HCT116 (cell line): ENCODE data around the gene FABP1. TPM values are rescaled to one million over a fixed set of nuclear protein-coding genes. Genes with fewer than 3 reads are reported as not detected.

Experiments
- ATAC-seq: fragments of 200-7000 bp; cut with Tn5 transposase; 2 replicates; pipeline ENCODE4 v1.9.1; 2020; ENCODE audit warnings: mild to moderate bottlenecking, moderate library complexity
- BruUV-seq: library from RNA; stranded (reverse); fragments of 400-500 nt; replicated peaks from 2 replicates; lab custom pipeline; 2021; lab: Mats Ljungman, UMichigan
- CTCF ChIA-PET: fragments of 300-600 bp; sonication (Branson Sonifier 250); formaldehyde crosslinking; loops from one replicate; lab custom pipeline; 2021; ENCODE audit warnings: antibody characterized with exemption; lab: Charles Lee
- POLR2A ChIA-PET: fragments of 300-600, 350-600 bp; sonication (Branson Sonifier 250); formaldehyde crosslinking; loops from one replicate; lab custom pipeline; 2021; ENCODE audit warnings: antibody characterized with exemption; lab: Charles Lee
- RAD21 ChIA-PET, 2 experiments: fragments of 300-600 bp; sonication (Branson Sonifier 250); formaldehyde crosslinking; loops; one replicate each; lab custom pipeline; 2023; ENCODE audit warnings: low total read pairs in 2 of 2; ENCODE audit not compliant: uncharacterized antibody in 2 of 2, unreplicated experiment in 2 of 2, low non-redundant PET in 1 of 2; lab: Charles Lee
- DNase-seq: peaks from one replicate; pipeline ENCODE4 v3.0.0-alpha.2; 2010; ENCODE audit warnings: low read depth, low spot score
- H2AFZ ChIP-seq: fragments of 200-600 bp; shearing (Covaris generic), sonication (generic); 2 replicates; pipeline ENCODE4 v1.6.1; 2017; ENCODE audit warnings: low read depth, mixed run types, mixed read lengths, antibody characterized with exemption, low read length; ENCODE audit not compliant: poor library complexity, severe bottlenecking
- H3K27ac ChIP-seq: 2 replicates; pipeline ENCODE4 v1.5.1; 2012; ENCODE audit warnings: low read depth, low read length
- H3K27me3 ChIP-seq: fragments of 200-600 bp; sonication (generic); 2 replicates; pipeline ENCODE4 v1.6.1; 2016; ENCODE audit warnings: mixed run types, low read length, mixed read lengths; ENCODE audit not compliant: insufficient read depth
- H3K36me3 ChIP-seq, 2 experiments: fragments of 200-500 bp in 1 of 2; fragments of 200-600 bp in 1 of 2; sonication (Bioruptor generic) in 1 of 2; sonication (generic) in 1 of 2; 2 replicates each; pipeline versions ENCODE4 v1.5.1 to v1.6.1; 2014 to 2016; ENCODE audit warnings: low read length in 2 of 2, inconsistent platforms in 1 of 2, mixed read lengths in 1 of 2, mixed run types in 1 of 2; ENCODE audit not compliant: insufficient read depth in 2 of 2, control insufficient read depth in 1 of 2
- H3K4me1 ChIP-seq, 2 experiments: fragments of 200-600 bp in 1 of 2; sonication (generic) in 1 of 2; 2 replicates each; pipeline versions ENCODE4 v1.5.1 to v1.6.1; 2012 to 2017; ENCODE audit warnings: low read length in 2 of 2, inconsistent platforms in 1 of 2, mild to moderate bottlenecking in 1 of 2, mixed read lengths in 1 of 2, mixed run types in 1 of 2, moderate library complexity in 1 of 2; ENCODE audit not compliant: insufficient read depth in 2 of 2, control insufficient read depth in 1 of 2
- H3K4me2 ChIP-seq: fragments of 200-600 bp; sonication (generic); 2 replicates; pipeline ENCODE4 v1.6.1; 2017; ENCODE audit warnings: mixed run types, low read length, mixed read lengths
- H3K4me3 ChIP-seq, 2 experiments: fragments of 200-600 bp in 1 of 2; sonication (generic) in 1 of 2; replicated peaks in 1 of 2; 2 replicates each; pipeline ENCODE4 v1.5.1; 2011 to 2016; ENCODE audit warnings: low read length in 2 of 2, control low read depth in 1 of 2, low read depth in 1 of 2, mild to moderate bottlenecking in 1 of 2, mixed read lengths in 1 of 2, mixed run types in 1 of 2
- H3K79me2 ChIP-seq: fragments of 200-600 bp; sonication (generic); 2 replicates; pipeline ENCODE4 v1.6.1; 2017; ENCODE audit warnings: mild to moderate bottlenecking, mixed run types, low read length, moderate library complexity, mixed read lengths; ENCODE audit not compliant: insufficient read depth
- H3K9ac ChIP-seq: fragments of 200-600 bp; sonication (generic); 2 replicates; pipeline ENCODE4 v1.6.1; 2016; ENCODE audit warnings: low read length, mixed read lengths
- H3K9me2 ChIP-seq: fragments of 200-600 bp; sonication (generic), shearing (Covaris generic); 2 replicates; pipeline ENCODE4 v1.6.1; 2017; ENCODE audit warnings: mixed run types, mild to moderate bottlenecking, moderate library complexity; ENCODE audit not compliant: insufficient read depth
- H3K9me3 ChIP-seq, 2 experiments: fragments of 200-500 bp in 1 of 2; fragments of 200-600 bp in 1 of 2; sonication (Bioruptor generic) in 1 of 2; sonication (generic) in 1 of 2; 2 replicates each; pipeline ENCODE4 v1.6.1; 2014 to 2017; ENCODE audit warnings: low read length in 2 of 2, mixed read lengths in 2 of 2, inconsistent platforms in 1 of 2, low read depth in 1 of 2, mild to moderate bottlenecking in 1 of 2, mixed run types in 1 of 2, moderate library complexity in 1 of 2; ENCODE audit not compliant: control insufficient read depth in 1 of 2, insufficient read depth in 1 of 2
- H4K20me1 ChIP-seq: fragments of 200-600 bp; sonication (generic), shearing (Covaris generic); 2 replicates; pipeline ENCODE4 v1.6.1; 2017; ENCODE audit warnings: mixed run types, mild to moderate bottlenecking, moderate library complexity; ENCODE audit not compliant: insufficient read depth
- CBX3 ChIP-seq: IDR thresholded peaks from 2 replicates; pipeline ENCODE4 v1.6.1; 2012; ENCODE audit warnings: low read depth
- CEBPB ChIP-seq: IDR thresholded peaks from 2 replicates; pipeline ENCODE4 v1.6.1; 2012; ENCODE audit warnings: low read depth
- CTCF ChIP-seq, 3 experiments: fragments of 200-600 bp in 1 of 3; sonication (generic) in 1 of 3; IDR thresholded peaks in 2 of 3; conservative IDR thresholded peaks in 1 of 3; 2 replicates each; pipeline ENCODE4 v1.5.1; 2012 to 2017; ENCODE audit warnings: low read depth in 2 of 3, low read length in 2 of 3, antibody characterized with exemption in 1 of 3, borderline replicate concordance in 1 of 3, control low read depth in 1 of 3, mild to moderate bottlenecking in 1 of 3, mixed read lengths in 1 of 3, mixed run types in 1 of 3, moderate library complexity in 1 of 3; ENCODE audit not compliant: insufficient read depth in 1 of 3
- ELF1 ChIP-seq: IDR thresholded peaks from 2 replicates; pipeline ENCODE4 v1.6.1; 2012; ENCODE audit warnings: low read depth, borderline replicate concordance
- EZH2 ChIP-seq: fragments of 200-600 bp; sonication (generic); IDR thresholded peaks from 2 replicates; pipeline ENCODE4 v1.6.1; 2017; ENCODE audit warnings: antibody characterized with exemption, mixed run types
- EZH2phosphoT487 ChIP-seq: fragments of 200-600 bp; IDR thresholded peaks from 2 replicates; pipeline ENCODE4 v1.6.1; 2018; ENCODE audit warnings: antibody characterized with exemption, borderline replicate concordance
- FOSL1 ChIP-seq: IDR thresholded peaks from 2 replicates; pipeline ENCODE4 v1.6.1; 2012; ENCODE audit warnings: low read depth
- JUND ChIP-seq: IDR thresholded peaks from 2 replicates; pipeline ENCODE4 v1.6.1; 2012
- MAX ChIP-seq: IDR thresholded peaks from 2 replicates; pipeline ENCODE4 v1.6.1; 2012
- POLR2A ChIP-seq: IDR thresholded peaks from 2 replicates; pipeline ENCODE4 v1.7.0; 2011; ENCODE audit warnings: borderline replicate concordance; ENCODE audit not compliant: insufficient read depth, insufficient read length; ENCODE audit errors: extremely low read depth
- RAD21 ChIP-seq: IDR thresholded peaks from 2 replicates; pipeline ENCODE4 v1.6.1; 2012; ENCODE audit warnings: low read depth, mild to moderate bottlenecking
- SIN3A ChIP-seq: IDR thresholded peaks from 2 replicates; pipeline ENCODE4 v1.6.1; 2012; ENCODE audit warnings: low read depth
- SRF ChIP-seq: IDR thresholded peaks from 2 replicates; pipeline ENCODE4 v1.6.1; 2012; ENCODE audit warnings: low read depth
- TCF7L2 ChIP-seq: IDR thresholded peaks from 2 replicates; pipeline ENCODE4 v1.7.0; 2011; ENCODE audit warnings: borderline replicate concordance, inconsistent platforms; ENCODE audit not compliant: insufficient read depth, insufficient read length; ENCODE audit errors: extremely low read depth
- ZBTB33 ChIP-seq: IDR thresholded peaks from 2 replicates; pipeline ENCODE4 v1.6.1; 2011; ENCODE audit warnings: mild to moderate bottlenecking, low read length, moderate library complexity; ENCODE audit not compliant: insufficient replicate concordance; ENCODE audit errors: extremely low read depth
- ZFX ChIP-seq: fragments of 450-650 bp; IDR thresholded peaks from 2 replicates; pipeline ENCODE4 v1.6.1; 2017
- ZNF274 ChIP-seq: fragments of 200-500 bp; sonication (Bioruptor generic); IDR thresholded peaks from 2 replicates; pipeline ENCODE4 v1.6.1; 2014; ENCODE audit warnings: mild to moderate bottlenecking, low read depth, low read length, inconsistent platforms
- intact Hi-C: fragments of 100-400 bp; cut with micrococcal nuclease; formaldehyde crosslinking; loops from 2 replicates; pipeline ENCODE4 v1.10.0; 2022
- total RNA-seq: library from RNA; stranded (reverse); gene quantifications from one replicate; pipeline ENCODE4 v1.2.1, GENCODE V29; 2021; ENCODE audit not compliant: unreplicated experiment

The FABP1 gene
- total RNA-seq, 1 experiment from 2014 or later, result 0.61 TPM

- Histone ChIP-seq H3K4me2 (0 out of 2 replicates have a peak overlapping the region, but pooled peaks have one; percentile 16), H3K27ac (no peak overlapping the region), H3K79me2 (no peaks in the 10 kb centered on the region), H3K9ac (no peak overlapping the region), H3K9me2 (no peaks in the 10 kb centered on the region), H3K27me3 (no peaks in the 10 kb centered on the region), H2AFZ (peak overlapping the region; percentile 70), H3K4me1 (no peaks in the 10 kb centered on the region; a peak in 1 of 4 replicates), H3K36me3 (no peaks in the 10 kb centered on the region), H3K4me3 (no peak overlapping the region), H3K9me3 (no peaks in the 10 kb centered on the region), H4K20me1 (no peaks in the 10 kb centered on the region)
- intact Hi-C loops, result loop anchor here (1.0 kb wide), 1 partner anchor 100 kb away; no protein-coding TSS in a partner anchor
- POLR2A ChIA-PET, result interaction anchor here (1.3 kb wide), 1 partner anchor 144 kb away, joined by 9 read pairs; the partner anchor contains the start of gene RNU2-63P
- CTCF ChIA-PET, result interaction anchor here (1.0 to 5.4 kb wide), 6 partner anchors 8 to 144 kb away, joined by 3 to 113 read pairs (median 4); partner anchors contain the start of gene RNU2-63P
- DNase-seq (peak; percentile 52), ATAC-seq (peak; percentile 91)
- no TSS peak for BruUV-seq
- TF ChIP-seq CTCF (IDR thresholded peaks at IDR 0.05 in 2 of 3, conservative IDR thresholded peaks at IDR 0.05 in 1 of 3; ENCODE audit: borderline replicate concordance in 1 of 3, insufficient read depth in 1 of 3, low read depth in 2 of 3, low read length in 2 of 3) (peak; percentile 74 to 89 (median 75)), RAD21 (peak; percentile 83), SRF (no peak)
- RAD21 ChIA-PET, result interaction anchor here (0.5 to 2.5 kb wide), 4 partner anchors 91 to 100 kb away, joined by 3 to 15 read pairs (median 8); no protein-coding TSS in a partner anchor
Observed at GRCh38 chr2:88159955-88160415, 32.1 kb upstream of the FABP1 start.

- no peak overlapping the region for H3K27ac ChIP-seq
- H3K79me2 ChIP-seq, result no peaks in the 10 kb centered on the region
- no TSS peak for BruUV-seq
- RAD21 ChIA-PET, result interaction anchor here (1.4 to 2.5 kb wide), 2 partner anchors 99 kb away, joined by 13 to 15 read pairs; no protein-coding TSS in a partner anchor
- intact Hi-C loops, result no loop called here
- no peaks in the 10 kb centered on the region for H3K36me3 ChIP-seq
- no peaks in the 10 kb centered on the region for H3K9me2 ChIP-seq
- POLR2A ChIA-PET, result interaction anchor here (1.3 kb wide), 1 partner anchor 144 kb away, joined by 9 read pairs; the partner anchor contains the start of gene RNU2-63P
- DNase-seq, result no peak
- no peaks in the 10 kb centered on the region for H3K9me3 ChIP-seq
- CTCF ChIA-PET, result interaction anchor here (1.0 to 5.4 kb wide), 6 partner anchors 9 to 144 kb away, joined by 3 to 113 read pairs (median 4); partner anchors contain the start of gene RNU2-63P
- no peaks in the 10 kb centered on the region for H3K27me3 ChIP-seq
- no peak overlapping the region for H3K9ac ChIP-seq
- no peaks in the 10 kb centered on the region; a peak in 1 of 4 replicates for H3K4me1 ChIP-seq
- no peaks in the 10 kb centered on the region for H4K20me1 ChIP-seq
- H2AFZ ChIP-seq, result peak overlapping the region; percentile 70
- peak; percentile 47 for ATAC-seq
- H3K4me2 ChIP-seq, result 0 out of 2 replicates have a peak overlapping the region, but pooled peaks have one; percentile 16
- no peak overlapping the region for H3K4me3 ChIP-seq
- no peak for TF ChIP-seq ZBTB33
- no peak for TF ChIP-seq ZNF274
- TF ChIP-seq EZH2phosphoT487, result no peak
- no peak for TF ChIP-seq RAD21
- no peak for TF ChIP-seq JUND
- TF ChIP-seq TCF7L2, result no peak
- no peak for TF ChIP-seq ZFX
- TF ChIP-seq FOSL1, result no peak
- TF ChIP-seq SIN3A, result no peak
- no peak for TF ChIP-seq CBX3
- no peak for TF ChIP-seq CEBPB
- no peak for TF ChIP-seq POLR2A
- no peak for TF ChIP-seq ELF1
- no peak for TF ChIP-seq MAX
- TF ChIP-seq EZH2, result no peak
Observed at GRCh38 chr2:88159481-88159880, 31.6 kb upstream of the FABP1 start.
